Measurements from ENCODE around the gene CWF19L1. TPM values are rescaled to one million over a fixed set of nuclear protein-coding genes. Genes with fewer than 3 reads are reported as not detected.

CWF19L1 gene
- total and polyA plus RNA-seq, 4 donors: 5.3 to 15.7 (median 8.0) TPM

- Histone ChIP-seq H3K36me3 (ENCODE audit: control insufficient read depth in 4 of 4, insufficient read depth in 3 of 4, low read depth in 1 of 4, low read length in 3 of 4) (peaks cover 0 to 12% (median 1%) of the 10 kb centered on the region in 4 donors), H3K27ac (ENCODE audit: low read depth in 1 of 2, low read length in 2 of 2) (peak overlapping the region; percentile 93 to 94), H3K4me3 (ENCODE audit: low read depth in 1 of 3, low read length in 3 of 3) (peak overlapping the region; percentile 83 to 94 (median 89)), H3K9me3 (ENCODE audit: control insufficient read depth in 4 of 4, low read length in 3 of 4) (no peaks in the 10 kb centered on the region), H3K27me3 (ENCODE audit: control insufficient read depth in 4 of 4, insufficient read depth in 4 of 4, low read length in 3 of 4) (no peaks in the 10 kb centered on the region), H3K4me1 (ENCODE audit: control insufficient read depth in 4 of 4, insufficient read depth in 4 of 4, low read length in 3 of 4) (peaks cover 4 to 42% (median 21%) of the 10 kb centered on the region in 4 donors), H3K9ac (ENCODE audit: low read depth in 1 of 2, low read length in 2 of 2) (peak overlapping the region; percentile 89 to 96)
- TF ChIP-seq REST (IDR thresholded peaks at IDR 0.05) (peak; percentile 20), HNF4A (conservative IDR thresholded peaks at IDR 0.05) (no peak)
- WGBS: 3% methylated on average over 4 of the region's 4 CpGs
- DNase-seq (ENCODE audit: low spot score): no peak
Observed at GRCh38 chr10:100184840-100185239, 82.6 kb downstream of the CWF19L1 start.

GRCh38 chr10:100184426-100184825 is 83.0 kb downstream of the CWF19L1 start:
- H3K27ac ChIP-seq (ENCODE audit: low read depth in 1 of 2, low read length in 2 of 2): peak overlapping the region; percentile 93 to 94
- peaks cover 4 to 47% (median 23%) of the 10 kb centered on the region in 4 donors for H3K4me1 ChIP-seq (ENCODE audit: control insufficient read depth in 4 of 4, insufficient read depth in 4 of 4, low read length in 3 of 4)
- no peaks in the 10 kb centered on the region for H3K9me3 ChIP-seq (ENCODE audit: control insufficient read depth in 4 of 4, low read length in 3 of 4)
- 22% methylated on average over 1 of the region's 1 CpG for WGBS
- no peaks in the 10 kb centered on the region for H3K27me3 ChIP-seq (ENCODE audit: control insufficient read depth in 4 of 4, insufficient read depth in 4 of 4, low read length in 3 of 4)
- DNase-seq (ENCODE audit: low spot score): no peak
- H3K36me3 ChIP-seq (ENCODE audit: control insufficient read depth in 4 of 4, insufficient read depth in 3 of 4, low read depth in 1 of 4, low read length in 3 of 4): peaks cover 0 to 12% (median 1%) of the 10 kb centered on the region in 4 donors
- H3K9ac ChIP-seq (ENCODE audit: low read depth in 1 of 2, low read length in 2 of 2): peak overlapping the region; percentile 89 to 96
- no peak for TF ChIP-seq YY1 (IDR thresholded peaks at IDR 0.05)
- no peak for TF ChIP-seq FOXA1 (IDR thresholded peaks at IDR 0.05)
- TF ChIP-seq FOXA2 (IDR thresholded peaks at IDR 0.05): no peak
- peak overlapping the region; percentile 83 to 94 (median 89) for H3K4me3 ChIP-seq (ENCODE audit: low read depth in 1 of 3, low read length in 3 of 3)

GRCh38 chr10:100183481-100183880 is 84.0 kb downstream of the CWF19L1 start:
- Histone ChIP-seq H3K9ac (ENCODE audit: low read depth in 1 of 2, low read length in 2 of 2) (peak overlapping the region in 1 of 2 donors; percentile 89), H3K4me3 (ENCODE audit: low read depth in 1 of 3, low read length in 3 of 3) (peak overlapping the region in 2 of 3 donors; percentile 0 to 83)

More at GRCh38 chr10:100183481-100183880, 84.0 kb downstream of the CWF19L1 start:
- H3K4me1 ChIP-seq (ENCODE audit: control insufficient read depth in 4 of 4, insufficient read depth in 4 of 4, low read length in 3 of 4): peaks cover 4 to 49% (median 23%) of the 10 kb centered on the region in 4 donors
- H3K27ac ChIP-seq (ENCODE audit: low read depth in 1 of 2, low read length in 2 of 2): peak overlapping the region; percentile 93 to 94
- H3K36me3 ChIP-seq (ENCODE audit: control insufficient read depth in 4 of 4, insufficient read depth in 3 of 4, low read depth in 1 of 4, low read length in 3 of 4): peaks cover 2 to 16% (median 3%) of the 10 kb centered on the region in 4 donors
- no peaks in the 10 kb centered on the region for H3K9me3 ChIP-seq (ENCODE audit: control insufficient read depth in 4 of 4, low read length in 3 of 4)
- no peaks in the 10 kb centered on the region for H3K27me3 ChIP-seq (ENCODE audit: control insufficient read depth in 4 of 4, insufficient read depth in 4 of 4, low read length in 3 of 4)
- DNase-seq (ENCODE audit: low spot score): no peak
- WGBS: 33% methylated on average over 3 of the region's 3 CpGs
- TF ChIP-seq GABPA (IDR thresholded peaks at IDR 0.05 in 1 of 2, conservative IDR thresholded peaks at IDR 0.05 in 1 of 2) (no peak), HNF4A (conservative IDR thresholded peaks at IDR 0.05) (peak; percentile 42 to 58), MAX (IDR thresholded peaks at IDR 0.05) (peak; percentile 25), CTCF (IDR thresholded peaks at IDR 0.05; ENCODE audit: low read depth, low read length, missing input control) (no peak), FOXA2 (IDR thresholded peaks at IDR 0.05) (peak; percentile 84), SP1 (IDR thresholded peaks at IDR 0.05) (no peak), YY1 (IDR thresholded peaks at IDR 0.05) (peak; percentile 81), TAF1 (conservative IDR thresholded peaks at IDR 0.05) (peak; percentile 16), REST (IDR thresholded peaks at IDR 0.05) (peak; percentile 26), ZBTB33 (IDR thresholded peaks at IDR 0.05) (no peak), RXRA (IDR thresholded peaks at IDR 0.05) (peak in 1 of 2 donors; percentile 12), RAD21 (IDR thresholded peaks at IDR 0.05) (peak; percentile 8), HNF4G (IDR thresholded peaks at IDR 0.05) (no peak)
